T follicular helper cell (primary cell): ENCODE data around the gene PAGR1.
"Not testable (repeated sequence)": the region's sequence is repeated elsewhere in the genome, so short reads cannot be mapped to it uniquely, and the experiment has no call there.

ENCODE experiments used
- DNase-seq: peaks from one replicate; pipeline ENCODE4 v3.0.0-alpha.2; 2020; ENCODE audit warnings: low read depth

Gene PAGR1

DNA sequence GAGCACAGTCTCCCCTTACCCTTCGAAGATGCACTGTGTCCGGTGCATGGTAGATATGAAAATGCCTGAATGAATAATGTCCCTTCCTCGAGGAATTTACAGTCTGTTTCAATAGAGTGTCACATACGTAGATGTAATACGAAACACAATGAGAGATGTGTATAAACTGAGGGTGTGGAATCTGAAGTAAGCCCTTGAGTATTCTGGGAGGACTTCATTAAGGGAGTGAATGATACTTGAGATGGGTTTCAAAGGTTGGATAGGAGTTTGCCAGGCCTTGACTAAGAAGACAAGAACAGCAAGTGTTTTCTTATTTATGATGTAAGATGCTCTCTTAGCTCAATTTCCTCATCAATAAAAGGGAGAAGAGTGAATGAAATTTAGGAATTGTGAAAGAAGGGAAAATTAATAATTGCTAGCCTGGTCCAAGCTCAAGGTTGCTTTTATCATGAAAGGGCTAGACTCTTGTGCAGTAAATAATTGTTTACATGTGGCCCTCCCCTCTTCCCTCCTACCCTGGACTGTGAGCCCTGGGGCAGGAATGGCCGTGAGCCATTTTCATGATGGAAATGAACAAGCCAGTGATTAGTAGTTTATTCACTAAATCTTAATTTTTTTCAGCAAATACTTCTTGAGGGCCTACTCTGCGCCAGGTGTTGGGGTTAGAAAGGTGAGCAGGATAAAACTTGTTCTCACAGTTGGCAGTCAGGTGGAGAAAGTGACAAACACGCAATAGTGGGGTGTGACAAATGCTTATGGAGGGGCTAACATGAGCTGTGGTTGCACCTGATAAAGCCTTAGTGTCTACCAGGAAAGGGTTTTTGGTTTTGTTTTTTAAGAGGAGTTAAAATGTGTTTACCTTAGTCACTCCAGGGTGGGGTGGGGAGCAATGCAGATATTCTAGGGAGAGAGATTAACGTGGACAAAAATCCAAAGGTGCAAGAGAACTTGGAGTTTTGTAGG, 23.8 kb upstream of the PAGR1 start:
- DNase-seq = no peak

DNA sequence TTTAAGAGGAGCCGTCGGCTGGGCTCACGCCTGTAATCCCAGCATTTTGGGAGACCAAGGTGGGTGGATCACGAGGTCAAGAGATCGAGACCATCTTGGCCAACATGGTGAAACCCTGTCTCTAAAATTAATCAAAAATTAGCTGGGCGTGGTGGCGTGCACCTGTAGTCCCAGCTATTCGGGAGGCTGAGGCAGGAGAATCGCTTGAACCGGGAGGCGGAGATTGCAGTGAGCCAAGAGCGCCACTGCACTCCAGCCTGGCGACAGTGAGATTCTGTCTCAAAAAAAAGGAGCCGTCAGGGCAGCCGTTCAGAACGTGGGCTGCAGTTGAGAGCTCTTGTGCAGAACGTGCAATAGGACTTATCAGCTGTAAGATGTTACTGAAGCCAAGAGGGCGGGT, 22.8 kb upstream of the PAGR1 start:
- not testable (repeated sequence) for DNase-seq

DNA sequence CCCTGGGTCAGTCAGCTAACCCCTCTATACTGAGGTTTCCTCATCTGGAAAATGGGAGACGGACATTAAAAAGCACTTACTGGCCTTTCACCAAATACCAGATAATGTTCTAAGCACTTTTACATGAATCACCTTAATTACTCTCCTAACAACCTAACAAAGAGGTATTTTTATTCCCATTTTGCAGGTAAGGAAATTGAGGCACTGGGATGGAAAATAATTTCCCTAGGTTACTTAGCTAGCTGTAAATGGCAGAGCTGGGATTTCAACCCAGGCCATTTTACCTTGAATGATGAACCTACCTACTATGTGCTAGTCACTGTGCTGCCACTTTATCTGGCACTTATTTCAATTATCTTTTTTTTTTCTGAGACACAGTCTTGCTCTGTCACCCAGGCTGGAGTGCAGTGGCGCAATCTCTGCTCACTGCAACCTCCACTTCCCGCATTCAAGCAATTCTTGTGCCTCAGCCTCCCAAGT, 21.7 kb upstream of the PAGR1 start:
- no peak for DNase-seq

DNA sequence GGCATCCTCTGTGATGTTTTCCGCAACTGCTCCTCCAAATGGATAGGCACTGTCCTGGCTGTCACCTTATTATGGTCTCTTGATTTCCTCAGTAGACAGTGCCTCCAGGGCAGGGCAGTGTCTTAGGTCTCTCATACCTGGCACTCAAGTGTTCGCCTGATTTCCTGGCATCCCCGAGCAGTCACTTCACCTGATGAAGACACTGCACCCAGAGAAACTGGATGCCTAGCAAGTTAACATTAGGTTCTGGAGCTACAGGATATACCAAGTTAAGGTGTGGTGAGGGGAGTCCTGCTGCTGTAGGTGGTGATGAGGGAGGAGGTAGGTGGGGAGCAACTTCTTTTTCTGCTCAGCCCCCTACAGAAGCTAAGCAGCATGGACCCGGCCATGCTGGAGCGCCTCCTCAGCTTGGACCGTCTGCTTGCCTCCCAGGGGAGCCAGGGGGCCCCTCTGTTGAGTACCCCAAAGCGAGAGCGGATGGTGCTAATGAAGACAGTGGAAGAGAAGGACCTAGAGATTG, 13.5 kb upstream of the PAGR1 start:
- no peak for DNase-seq

DNA sequence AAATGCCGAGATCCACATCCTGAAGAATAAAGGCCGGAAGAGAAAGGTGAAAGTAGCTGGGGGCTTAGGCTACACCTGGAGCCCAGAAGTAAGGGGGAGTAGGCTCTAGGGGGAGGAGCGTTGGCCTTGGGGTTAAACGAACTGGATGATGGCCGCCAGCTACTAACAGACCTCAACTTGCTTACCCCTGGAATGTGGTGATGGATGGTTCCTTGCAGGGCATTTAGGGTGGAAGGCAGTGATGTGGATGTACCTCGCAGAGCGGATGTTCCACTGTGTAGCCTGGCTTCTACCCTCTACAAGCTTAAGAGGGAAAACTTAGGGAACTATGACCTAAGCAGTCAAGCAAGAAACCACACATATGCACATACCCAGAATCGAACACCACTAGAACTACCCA, 11.9 kb upstream of the PAGR1 start:
- DNase-seq = no peak

DNA sequence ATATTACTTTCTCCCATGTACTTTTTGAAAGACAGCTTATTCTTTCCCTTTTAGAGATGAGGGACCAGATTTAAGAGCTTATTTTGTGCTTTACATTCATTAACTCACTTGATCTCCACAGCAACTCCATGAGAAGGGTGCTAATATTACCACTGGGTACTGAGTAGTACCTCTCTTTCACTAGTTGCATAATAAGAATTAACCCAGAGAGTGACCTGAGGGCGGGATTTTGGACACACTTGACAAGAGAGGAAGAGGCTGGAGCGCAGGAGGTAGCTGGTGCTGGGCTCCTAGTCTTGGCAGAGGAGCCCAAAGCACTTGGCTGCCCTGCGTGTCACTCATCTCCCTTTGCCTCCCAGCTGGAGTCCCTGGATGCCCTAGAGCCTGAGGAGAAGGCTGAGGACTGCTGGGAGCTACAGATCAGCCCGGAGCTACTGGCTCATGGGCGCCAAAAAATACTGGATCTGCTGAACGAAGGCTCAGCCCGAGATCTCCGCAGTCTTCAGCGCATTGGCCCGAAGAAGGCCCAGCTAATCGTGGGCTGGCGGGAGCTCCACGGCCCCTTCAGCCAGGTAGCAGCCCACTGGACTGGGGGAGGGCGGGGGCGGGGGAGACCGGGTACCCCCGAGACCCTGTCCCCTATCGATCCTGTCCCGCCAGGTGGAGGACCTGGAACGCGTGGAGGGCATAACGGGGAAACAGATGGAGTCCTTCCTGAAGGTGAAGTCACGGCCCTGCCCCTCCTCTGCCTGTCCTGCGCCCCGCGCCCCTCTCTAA, 11.3 kb upstream of the PAGR1 start:
- DNase-seq = no peak

DNA sequence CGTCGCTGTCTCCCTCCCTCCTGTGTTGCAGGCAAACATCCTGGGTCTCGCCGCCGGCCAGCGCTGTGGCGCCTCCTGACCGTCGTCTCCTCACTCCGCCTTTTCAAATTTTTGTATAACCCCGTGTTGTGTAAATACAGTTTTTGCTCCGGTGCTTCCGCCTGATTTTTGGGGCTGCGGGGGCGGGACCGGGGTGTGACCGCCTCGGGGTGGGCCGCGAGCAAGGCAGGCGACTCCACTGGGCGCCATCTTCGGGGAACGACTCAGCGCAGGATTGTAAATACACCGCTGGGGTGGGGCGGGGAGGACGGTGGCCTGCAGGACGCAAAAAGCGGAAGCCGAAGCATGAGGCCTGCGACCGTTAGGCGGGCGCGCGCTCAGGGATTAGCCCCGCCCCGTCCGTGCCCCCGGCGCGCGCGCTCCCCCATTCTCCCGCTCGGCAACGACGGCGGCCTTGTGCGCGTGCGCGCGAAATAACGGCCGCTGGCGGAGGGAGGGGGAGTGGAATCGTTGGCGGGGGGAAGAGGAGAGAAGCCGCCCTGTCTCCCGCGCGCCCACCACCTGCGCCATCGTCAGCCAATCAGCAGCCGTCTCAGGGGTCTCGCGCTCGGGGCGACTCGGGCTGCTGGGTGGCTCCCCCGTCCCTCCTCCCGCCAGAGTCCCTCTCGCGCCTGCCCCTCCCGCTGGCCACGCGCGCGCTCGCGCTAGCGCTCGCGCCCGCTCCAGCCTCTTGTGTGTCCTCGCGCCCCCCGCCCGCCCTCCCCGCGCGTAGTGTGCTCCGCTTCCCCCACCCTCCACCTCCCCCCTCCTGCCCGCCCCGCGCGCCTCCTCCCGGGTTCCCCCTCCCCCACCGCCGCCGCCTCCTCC, 10.5 kb upstream of the PAGR1 start:
- DNase-seq = peak; percentile 97

DNA sequence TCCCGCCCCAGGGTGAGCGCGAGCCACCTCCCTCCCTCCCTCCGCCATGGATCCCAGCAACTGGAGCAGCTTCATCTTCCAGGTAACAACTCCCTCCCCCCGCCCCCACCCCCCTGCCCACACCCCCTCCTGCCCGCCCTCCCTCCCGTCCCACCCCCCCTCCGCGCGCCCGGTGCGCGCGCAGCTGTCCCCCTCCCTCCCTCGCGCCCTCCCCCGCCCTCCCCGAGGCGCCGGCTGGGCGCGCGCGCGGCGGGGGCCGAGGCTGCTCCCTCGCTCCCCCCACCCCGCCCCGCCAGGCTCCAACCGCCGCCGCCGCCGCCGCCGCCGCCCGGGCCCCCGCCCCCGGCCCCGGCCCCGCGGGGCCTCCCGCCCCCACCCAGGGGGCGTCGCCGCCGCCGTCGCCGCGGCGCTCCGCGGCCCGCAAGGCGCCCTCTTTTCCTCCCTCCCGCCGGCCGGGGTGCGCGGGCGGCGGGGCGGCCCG, 9.8 kb upstream of the PAGR1 start, which contains the start of gene MAZ:
TSS of gene MAZ (plus strand) at position 431 of the 481 bp plus-strand sequence. CDS start 173 bp downstream, outside the sequence.
- no peak for DNase-seq

DNA sequence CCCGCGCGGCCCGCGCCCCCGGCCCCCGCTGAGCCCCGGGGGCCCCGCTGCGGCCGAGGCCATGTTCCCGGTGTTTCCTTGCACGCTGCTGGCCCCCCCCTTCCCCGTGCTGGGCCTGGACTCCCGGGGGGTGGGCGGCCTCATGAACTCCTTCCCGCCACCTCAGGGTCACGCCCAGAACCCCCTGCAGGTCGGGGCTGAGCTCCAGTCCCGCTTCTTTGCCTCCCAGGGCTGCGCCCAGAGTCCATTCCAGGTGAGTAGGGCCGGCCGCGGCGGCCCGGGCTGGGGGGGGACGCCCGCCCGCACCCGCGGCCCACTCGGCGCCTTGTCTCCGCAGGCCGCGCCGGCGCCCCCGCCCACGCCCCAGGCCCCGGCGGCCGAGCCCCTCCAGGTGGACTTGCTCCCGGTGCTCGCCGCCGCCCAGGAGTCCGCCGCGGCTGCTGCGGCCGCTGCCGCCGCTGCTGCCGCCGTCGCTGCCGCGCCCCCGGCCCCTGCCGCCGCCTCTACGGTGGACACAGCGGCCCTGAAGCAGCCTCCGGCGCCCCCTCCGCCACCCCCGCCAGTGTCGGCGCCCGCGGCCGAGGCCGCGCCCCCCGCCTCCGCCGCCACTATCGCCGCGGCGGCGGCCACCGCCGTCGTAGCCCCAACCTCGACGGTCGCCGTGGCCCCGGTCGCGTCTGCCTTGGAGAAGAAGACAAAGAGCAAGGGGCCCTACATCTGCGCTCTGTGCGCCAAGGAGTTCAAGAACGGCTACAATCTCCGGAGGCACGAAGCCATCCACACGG, 9.1 kb upstream of the PAGR1 start:
- DNase-seq = no peak

DNA sequence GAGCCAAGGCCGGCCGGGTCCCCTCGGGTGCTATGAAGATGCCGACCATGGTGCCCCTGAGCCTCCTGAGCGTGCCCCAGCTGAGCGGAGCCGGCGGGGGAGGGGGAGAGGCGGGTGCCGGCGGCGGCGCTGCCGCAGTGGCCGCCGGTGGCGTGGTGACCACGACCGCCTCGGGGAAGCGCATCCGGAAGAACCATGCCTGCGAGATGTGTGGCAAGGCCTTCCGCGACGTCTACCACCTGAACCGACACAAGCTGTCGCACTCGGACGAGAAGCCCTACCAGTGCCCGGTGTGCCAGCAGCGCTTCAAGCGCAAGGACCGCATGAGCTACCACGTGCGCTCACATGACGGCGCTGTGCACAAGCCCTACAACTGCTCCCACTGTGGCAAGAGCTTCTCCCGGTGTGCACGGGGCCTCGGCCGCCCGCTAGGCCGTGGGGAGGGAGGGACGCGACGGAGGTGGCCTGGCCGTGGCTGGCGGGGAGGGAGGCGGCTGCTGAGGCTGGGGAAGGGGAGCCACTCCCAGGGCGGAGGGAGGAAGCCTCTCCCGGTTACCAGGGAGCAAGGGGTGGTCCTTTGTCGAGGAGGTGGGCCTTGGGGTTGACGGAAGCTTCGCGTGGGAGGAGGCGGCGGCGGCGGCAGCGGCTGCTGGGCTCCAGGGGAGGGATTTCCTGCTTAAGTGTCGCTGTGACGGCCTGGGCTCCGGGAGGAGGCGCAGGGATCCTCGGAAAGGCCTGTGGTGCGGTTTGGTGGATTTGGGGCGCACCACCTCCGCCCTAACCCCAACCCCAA, 8.3 kb upstream of the PAGR1 start:
- DNase-seq = peak; percentile 81

DNA sequence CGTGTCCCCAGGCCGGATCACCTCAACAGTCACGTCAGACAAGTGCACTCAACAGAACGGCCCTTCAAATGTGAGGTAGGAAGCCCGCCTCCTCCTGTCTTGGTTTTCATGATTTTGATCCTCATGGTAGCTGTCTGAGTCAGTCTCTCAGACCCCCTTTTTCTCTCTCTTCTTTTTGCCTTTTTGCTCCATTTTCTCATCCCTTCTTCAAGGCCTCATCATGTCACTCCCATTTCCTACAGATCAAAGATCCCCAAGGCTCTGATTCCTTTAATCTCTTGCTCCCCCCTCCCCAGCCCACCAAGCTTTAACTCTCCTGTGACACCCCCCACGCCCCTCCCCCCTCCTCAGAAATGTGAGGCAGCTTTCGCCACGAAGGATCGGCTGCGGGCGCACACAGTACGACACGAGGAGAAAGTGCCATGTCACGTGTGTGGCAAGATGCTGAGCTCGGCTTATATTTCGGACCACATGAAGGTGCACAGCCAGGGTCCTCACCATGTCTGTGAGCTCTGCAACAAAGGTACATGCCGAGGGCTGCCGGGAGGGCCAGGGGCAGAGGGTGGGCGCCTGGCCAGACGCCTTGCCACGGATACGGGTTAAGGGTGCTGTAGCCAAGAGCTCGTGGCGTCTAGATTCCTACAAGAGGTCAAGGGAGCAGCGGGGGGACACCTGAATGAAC, 7.6 kb upstream of the PAGR1 start:
- no peak for DNase-seq

DNA sequence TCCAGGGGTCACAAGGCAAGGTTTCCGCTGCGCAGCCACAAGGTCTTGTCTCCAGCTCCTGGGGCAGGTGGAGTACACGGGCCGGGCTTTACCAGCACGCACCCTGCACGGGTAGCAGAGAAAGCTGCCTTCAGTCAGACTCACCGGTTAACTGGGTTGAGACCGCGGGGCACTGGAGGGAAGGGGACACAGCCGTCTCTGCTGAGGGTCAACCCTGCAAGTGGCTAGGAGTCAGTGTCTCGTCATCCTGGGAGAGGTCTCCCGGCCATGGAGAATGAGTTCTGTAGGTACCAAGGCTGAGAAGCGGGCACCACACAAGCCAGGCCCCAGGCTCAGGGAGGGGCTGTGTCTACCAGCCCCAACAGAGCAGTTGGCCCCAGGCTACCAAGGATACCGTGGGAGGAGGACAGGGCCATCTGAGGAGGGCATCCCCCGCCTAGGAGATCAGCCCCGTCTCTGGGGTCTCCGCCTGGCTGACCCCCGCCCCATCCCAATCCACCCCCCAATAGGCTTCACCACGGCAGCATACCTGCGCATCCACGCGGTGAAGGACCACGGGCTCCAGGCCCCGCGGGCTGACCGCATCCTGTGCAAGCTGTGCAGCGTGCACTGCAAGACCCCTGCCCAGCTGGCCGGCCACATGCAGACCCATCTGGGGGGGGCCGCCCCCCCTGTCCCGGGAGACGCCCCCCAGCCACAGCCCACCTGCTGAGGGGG, 6.8 kb upstream of the PAGR1 start:
- DNase-seq = no peak

DNA sequence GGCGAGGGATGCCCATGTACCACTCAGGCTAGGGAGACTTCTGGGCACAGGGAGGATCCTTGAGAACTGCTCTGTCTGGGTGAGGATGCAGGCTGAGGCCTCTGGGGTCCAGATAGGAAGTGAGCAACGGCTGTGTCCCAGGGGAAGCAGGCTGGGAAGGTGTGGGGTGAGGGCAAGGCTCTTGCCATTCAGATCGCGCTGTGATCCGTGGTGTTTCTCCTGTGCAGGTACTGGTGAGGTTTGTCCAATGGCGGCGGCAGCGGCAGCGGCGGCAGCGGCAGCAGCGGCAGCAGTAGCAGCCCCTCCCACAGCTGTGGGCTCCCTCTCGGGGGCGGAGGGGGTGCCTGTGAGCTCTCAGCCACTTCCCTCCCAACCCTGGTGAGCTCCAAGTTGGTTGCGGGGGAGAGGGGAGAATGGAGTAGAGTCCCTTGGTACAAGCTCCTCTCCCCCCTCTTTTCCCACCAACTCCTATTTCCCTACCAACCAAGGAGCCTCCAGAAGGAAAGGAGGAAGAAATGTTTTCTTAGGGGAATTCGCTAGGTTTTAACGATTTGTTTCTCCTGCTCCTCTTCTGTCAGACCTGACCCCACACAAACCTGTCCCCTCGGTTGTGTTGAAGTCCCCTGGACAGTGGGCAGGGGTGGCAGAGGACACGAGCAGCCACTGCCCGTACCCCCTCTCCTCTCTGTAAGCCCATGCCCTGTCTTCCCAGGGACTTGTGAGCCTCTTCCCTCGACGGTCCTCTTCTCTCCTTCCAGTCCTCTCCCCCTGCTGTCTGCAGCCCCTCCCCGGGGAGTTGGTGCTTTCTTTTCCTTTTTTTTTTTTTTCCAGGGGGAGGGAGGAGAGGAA, 5.9 kb upstream of the PAGR1 start:
- peak; percentile 31 for DNase-seq

DNA sequence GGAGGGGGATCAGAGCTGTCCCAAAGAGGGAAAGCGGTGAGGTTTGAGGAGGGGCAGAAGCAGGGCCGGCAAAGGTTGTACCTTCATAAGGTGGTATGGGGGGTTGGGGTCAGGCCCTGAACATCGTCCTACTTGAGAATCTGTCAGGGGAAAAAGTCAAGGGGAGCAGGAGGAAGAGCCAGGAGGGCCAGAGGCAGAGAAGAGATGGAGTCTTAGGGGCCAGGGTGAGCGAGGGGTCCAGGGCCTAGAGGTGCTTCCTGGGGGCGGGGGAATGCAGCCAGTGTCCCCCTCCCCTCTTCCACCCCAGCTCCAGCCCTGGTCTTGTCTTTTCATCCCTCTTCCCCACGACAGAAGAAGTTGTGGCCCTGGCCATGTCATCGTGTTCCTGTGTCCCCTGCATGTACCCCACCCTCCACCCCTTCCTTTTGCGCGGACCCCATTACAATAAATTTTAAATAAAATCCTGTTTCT, 5.2 kb upstream of the PAGR1 start:
- DNase-seq = no peak

DNA sequence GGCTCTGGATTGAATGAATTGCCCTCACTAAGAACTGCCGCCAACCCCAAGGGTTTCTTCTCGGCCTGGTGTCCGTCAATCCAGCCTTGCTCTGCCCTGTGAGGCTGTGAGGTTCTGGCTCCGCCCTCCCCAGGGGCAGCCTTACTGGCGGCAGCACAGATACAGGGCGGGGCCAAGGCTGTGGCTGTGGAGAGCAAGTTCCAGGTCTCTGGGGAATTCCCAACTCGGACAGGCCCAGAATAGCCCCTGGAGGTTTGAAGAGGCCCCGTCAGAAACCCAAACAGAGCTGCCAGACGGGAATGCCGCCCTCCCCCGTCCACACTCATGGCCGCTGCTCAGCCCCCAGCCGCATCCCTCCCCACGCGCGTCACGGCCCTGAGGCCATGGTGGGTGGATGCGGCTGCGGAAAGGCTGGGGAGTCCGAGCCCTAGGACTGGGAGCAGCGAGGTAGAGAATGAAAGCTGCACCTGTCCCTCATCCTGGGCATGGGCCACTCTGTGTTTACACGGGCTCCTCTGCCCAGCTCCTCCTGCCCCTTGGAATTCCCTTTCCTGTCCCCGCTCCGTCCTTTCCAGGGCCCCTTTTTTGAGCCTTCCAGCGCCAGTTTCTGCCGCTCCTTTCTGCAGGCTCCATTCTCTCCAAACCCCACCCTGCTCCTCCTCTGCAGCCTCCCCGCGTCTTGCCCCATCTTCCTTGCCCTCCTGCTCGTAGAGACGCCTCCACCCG, 4.6 kb upstream of the PAGR1 start:
- DNase-seq = peak; percentile 43

DNA sequence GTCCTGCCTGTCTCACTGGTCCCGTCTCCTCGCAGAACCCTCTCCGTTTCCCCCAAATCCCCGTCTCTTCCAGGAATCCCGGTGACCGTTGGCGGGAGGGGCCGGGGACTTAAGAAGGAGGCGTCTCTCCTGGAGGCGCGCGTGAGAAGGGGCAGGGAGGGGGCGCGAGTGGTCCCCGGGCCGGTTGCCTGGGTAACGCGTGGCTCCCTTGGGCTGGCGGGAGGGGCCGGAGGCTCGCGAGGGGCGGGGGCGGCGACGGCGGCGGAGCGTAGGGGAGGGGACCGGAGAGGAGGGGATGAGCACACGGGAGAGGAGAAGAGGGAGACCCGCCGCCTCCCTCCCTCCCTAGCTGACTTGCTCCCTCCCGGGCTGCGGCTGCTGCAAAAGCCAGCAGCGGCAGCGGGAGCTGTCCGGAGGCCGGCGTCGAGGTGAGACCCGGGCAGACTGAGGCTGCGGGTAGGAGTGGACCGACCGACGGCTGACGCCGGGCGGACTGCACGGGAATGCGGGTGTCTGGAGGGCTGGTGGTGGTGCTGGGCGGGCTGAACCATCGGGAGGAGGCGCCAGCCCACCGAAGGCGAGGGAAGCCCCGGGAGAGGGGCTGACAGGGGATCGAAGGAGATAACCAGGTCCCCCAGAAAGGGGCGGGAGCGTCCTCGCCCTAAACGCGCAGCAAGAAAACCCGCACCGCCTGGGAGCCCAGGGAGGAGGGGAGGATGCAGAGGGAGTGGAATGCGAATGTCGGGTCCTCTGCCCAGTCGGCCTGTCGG, 3.9 kb upstream of the PAGR1 start, which contains the start of gene PRRT2:
TSS of gene PRRT2 (plus strand) at position 298 of the 770 bp plus-strand sequence. CDS start 862 bp downstream, outside the sequence.
- no peak for DNase-seq
